Ureter (tissue), 1 donor: ENCODE measurements around the gene FGFR2. TPM values are rescaled to one million over a fixed set of nuclear protein-coding genes. Genes with fewer than 3 reads are reported as not detected.

ENCODE experiments used
- DNase-seq: peaks from one replicate; pipeline ENCODE4 v3.0.0-alpha.2; 2020; ENCODE audit warnings: low spot score
- total RNA-seq: library from RNA; stranded (reverse); gene quantifications from one replicate; pipeline ENCODE4 v1.2.4, GENCODE V29; 2023
- donor health status: DM: yes; HTN: yes; CAD: no.

FGFR2 gene
- total RNA-seq, 1 donor from 2014 or later, result 36.2 TPM

DNA sequence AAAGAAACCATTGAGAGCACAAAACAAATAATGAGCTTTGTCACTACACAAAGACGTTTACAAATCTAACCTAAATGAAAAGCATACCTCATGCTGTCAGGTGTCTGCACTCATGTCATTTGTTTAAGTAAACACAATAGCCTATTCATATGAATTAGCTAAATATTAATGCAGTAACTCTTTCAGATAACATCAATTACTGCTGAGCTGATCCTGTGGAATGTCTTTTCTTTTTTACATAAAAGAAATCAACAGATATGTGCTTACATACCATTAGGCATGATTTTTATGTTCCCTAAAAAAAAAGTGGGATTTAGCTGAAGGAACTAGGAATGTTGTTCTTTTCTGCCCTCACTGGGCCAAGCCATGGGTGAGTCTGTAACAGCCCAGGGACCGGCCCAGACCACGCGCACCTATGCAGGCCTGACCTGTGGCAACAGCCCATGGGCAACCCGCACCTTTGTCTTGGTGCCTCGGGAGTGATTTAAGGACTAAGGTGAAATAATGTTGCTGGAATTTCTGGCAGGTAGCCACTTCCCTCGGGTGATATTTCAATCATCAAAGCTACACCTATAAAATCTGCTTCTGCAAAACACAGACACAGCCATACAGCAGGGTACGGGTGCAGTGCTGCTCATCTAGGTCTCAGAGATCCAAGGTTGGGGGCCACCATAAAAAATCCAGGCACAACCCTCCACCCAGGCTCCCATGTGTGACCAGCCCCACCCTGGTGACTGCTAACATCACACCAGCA, 44.6 kb downstream of the FGFR2 start:
- no peak for DNase-seq

GRCh38 chr10:121552746-121553145, 45.5 kb downstream of the FGFR2 start:
- no peak for DNase-seq

DNA sequence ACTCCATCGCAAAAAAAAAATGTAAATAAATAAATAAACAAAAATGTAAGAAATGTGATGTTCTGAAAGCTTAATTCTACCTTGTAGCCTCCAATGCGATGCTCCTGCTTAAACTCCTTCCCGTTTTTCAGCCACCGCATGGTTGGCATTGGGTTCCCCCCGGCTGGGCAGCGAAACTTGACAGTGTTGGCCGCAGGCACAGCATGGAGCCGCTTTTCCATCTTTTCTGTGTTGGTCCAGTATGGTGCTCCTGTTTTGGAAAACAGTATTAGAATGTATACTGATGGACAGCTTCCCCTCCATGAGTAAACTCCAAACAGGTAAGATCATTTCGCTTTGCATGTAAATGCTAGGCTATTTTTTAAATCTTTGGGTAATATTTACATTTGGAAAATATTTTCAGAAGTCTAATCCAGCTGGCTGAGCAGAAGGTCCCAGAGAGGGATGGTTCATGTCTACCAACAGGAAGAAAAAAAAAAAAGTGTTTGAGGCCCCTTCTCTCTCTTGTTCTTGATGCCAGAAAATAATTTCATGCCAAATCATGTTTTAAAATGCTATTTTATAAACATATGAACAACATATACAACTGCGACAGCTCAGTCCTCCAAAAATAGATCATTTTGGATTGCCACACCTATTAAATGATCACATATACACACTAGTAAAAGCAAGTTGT, 46.9 kb downstream of the FGFR2 start:
- no peak for DNase-seq

- DNase-seq, result no peak
These were observed 53.9 kb downstream of the FGFR2 start for GRCh38 chr10:121544301-121544869.

DNA sequence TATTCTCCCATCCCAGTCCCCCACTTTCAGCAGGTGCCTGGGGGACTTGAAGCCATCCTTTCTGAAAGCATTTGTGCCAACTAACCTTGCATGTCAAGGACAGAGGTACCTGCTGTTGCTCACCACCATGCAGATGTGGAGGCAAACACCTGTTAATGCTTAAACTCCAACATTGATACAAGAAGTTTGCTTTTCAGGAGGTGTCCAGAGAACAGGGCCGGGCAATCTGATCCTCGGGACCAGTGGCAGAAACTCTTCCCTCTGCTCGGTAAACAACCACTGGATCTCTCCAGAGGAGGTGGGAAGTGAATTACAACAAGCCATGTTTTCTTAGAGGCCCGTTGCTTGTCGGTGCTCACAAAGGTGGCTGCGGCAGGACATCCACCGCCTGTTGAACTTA, 54.7 kb downstream of the FGFR2 start:
- DNase-seq, result no peak

GRCh38 chr10:121541450-121542120, 56.7 kb downstream of the FGFR2 start:
- no peak for DNase-seq

- no peak for DNase-seq
These were observed 57.4 kb downstream of the FGFR2 start for GRCh38 chr10:121540732-121541395.

DNA sequence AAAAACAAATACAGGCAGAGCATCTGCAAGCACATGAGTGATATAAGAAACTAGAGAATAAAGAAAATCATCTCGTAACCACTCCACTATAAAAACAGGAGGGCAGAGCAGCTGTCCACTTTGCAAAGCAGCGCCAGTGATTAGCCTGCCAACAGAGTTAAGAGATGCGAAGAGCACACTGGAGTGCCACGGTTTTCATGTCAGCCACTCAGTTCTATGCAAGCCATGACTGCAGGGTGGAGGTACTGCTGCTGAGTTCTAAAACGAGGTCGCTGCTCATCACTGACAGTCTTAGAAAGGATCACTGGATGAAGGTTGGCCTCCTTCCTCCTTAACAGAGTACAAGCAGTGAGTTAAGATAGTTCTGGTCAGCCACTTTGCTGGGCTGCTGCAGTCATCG, 58.5 kb downstream of the FGFR2 start:
- no peak for DNase-seq

GRCh38 chr10:121536310-121536913, 61.8 kb downstream of the FGFR2 start:
- no peak for DNase-seq

GRCh38 chr10:121535381-121535780, 62.9 kb downstream of the FGFR2 start:
- no peak for DNase-seq

GRCh38 chr10:121532292-121532864, 65.9 kb downstream of the FGFR2 start:
- DNase-seq, result no peak

GRCh38 chr10:121531830-121532178, 66.4 kb downstream of the FGFR2 start:
- no peak for DNase-seq

- DNase-seq, result no peak
These were observed 67.0 kb downstream of the FGFR2 start for GRCh38 chr10:121531076-121531829.

- no peak for DNase-seq
These were observed 67.7 kb downstream of the FGFR2 start for GRCh38 chr10:121530481-121531075.

- no peak for DNase-seq
These were observed 70.6 kb downstream of the FGFR2 start for GRCh38 chr10:121527690-121528089.

DNA sequence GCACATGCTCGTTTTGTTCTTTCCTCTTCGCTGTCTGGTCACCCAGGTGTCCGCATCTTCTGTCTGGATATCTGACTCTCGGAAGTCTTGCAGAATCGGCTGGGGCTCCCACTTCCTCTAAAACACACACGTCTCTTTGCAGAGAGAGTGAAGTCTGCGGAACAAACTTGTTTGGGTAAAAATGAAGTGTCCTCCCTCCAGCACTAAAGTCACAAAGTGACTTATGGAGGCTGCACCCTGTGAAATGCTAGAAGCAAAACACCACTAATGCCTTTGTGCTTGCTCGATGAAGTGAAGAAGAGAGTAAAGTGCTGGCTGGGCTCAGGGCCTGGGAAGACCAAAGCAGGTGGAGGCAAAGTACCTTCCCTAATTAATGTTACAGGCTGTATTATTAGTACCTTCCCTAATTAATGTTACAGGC, 71.4 kb downstream of the FGFR2 start:
- DNase-seq, result no peak

DNA sequence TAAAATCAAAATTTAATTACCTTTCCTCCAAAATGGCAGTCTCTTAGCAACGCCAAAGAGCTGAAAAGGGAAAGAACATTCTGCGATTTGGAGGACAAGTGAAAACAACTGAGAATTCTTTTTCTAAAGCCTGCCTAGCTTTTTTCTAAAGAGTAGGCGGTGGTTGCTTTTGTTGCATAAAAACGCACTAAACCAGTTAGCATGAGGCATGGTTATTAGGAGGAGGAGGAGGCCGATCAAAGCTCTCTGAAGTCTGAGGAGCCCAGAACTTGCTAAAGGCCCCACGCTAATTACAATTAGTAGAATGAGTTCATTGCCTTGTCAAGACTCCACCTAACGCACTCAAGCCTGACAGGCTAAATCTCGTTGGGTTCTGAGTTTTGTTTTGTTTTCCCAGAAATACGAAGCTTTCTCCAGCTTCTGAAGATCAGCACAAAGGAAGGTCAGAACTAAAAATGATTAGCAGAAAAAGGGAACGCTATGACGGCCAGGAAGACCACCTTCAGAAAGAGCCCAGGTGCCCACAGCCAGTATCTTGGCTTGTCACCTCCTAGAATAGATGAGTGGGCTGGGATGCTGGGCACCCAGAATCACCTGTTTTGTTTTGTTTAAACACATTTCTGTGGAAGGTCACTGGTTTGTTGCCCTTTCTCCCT, 72.0 kb downstream of the FGFR2 start:
- DNase-seq, result no peak

DNA sequence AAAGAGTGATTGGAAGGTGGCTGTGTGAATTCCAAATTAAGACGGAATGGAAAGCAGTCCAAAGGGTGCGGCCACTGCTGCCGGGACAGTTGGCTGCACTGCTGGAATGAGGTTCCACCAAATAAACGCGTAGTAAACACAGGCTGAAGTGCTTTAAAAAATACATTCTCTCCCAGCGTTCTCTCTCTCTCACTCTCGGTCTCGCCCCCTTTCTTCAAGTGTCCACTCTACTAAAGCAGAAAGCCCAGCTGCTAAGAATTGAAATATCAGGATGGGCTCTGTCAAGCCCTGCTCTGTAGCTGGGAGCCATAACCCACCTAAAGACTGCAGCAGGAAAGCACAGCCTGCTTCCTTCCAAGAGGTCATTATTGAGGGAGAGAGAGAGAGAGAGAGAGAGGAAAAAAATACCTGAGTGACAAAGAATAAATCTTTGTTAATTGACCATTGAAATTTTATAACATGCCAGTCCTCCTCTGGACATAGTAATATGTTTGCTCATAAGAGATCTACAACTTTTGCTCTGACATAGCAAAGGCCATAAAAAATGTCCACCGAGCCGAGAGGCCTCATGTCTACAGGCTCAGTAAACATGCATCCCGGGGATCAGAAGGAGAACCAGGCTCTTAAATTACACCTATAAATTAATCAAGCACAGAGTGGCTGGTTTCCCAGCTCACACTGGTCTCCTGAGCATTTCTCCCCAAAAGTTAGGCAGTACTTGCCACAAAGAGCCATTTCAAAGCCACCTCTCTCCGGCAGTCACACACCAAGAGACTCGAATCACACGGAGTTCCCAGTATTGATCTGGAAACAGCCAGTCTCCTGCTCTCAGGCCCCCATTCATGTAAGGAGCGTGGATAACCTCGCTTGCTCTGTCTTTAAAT, 72.8 kb downstream of the FGFR2 start:
- DNase-seq, result no peak
